A549 (cell line): ENCODE data around the gene ATG9A. TPM values are rescaled to one million over a fixed set of nuclear protein-coding genes. Genes with fewer than 3 reads are reported as not detected.

Source experiments
- ATAC-seq, 2 experiments: fragments of 200-7000 bp in 1 of 2; fragments of >200 bp in 1 of 2; cut with Nextera tagmentation in 1 of 2; cut with Tn5 transposase in 1 of 2; 3 replicates each; pipeline versions ENCODE4 v1.8.0 to v1.9.1; 2018 to 2020; ENCODE audit warnings: mild to moderate bottlenecking in 1 of 2, moderate library complexity in 1 of 2
- CTCF ChIA-PET: fragments of 300-600 bp; sonication (Branson Sonifier 250); formaldehyde crosslinking; extraction: SDS; loops from one replicate; lab custom pipeline; 2021; ENCODE audit warnings: antibody characterized with exemption, inconsistent platforms; lab: Yijun Ruan, JAX
- POLR2A ChIA-PET: fragments of 350-600 bp; formaldehyde crosslinking; extraction: SDS; loops from one replicate; lab custom pipeline; 2021; ENCODE audit warnings: antibody characterized with exemption, inconsistent platforms; lab: Yijun Ruan, JAX
- DNase-seq, 2 experiments: peaks; one replicate each; pipeline versions ENCODE4 v3.0.0 to v3.0.0-alpha.2; 2011 to 2016; ENCODE audit warnings: low read depth in 1 of 2, low spot score in 1 of 2
- FAIRE-seq: peaks from 2 replicates; lab custom pipeline; 2011; peaks lifted over from hg19 to GRCh38; lab: Jason Lieb, UNC
- H3K27ac ChIP-seq, 2 experiments: fragments of >200 bp; sonication (Bioruptor Twin); formaldehyde crosslinking; 3 replicates each; pipeline ENCODE4 v1.5.1; 2016 to 2017
- H3K4me1 ChIP-seq: fragments of >200 bp; sonication (Bioruptor Twin); formaldehyde crosslinking; 3 replicates; pipeline ENCODE4 v1.6.1; 2016
- H3K4me2 ChIP-seq: fragments of >200 bp; sonication (Bioruptor Twin); formaldehyde crosslinking; 3 replicates; pipeline ENCODE4 v1.6.1; 2016
- H3K4me3 ChIP-seq: fragments of >200 bp; sonication (Bioruptor Twin); formaldehyde crosslinking; 3 replicates; pipeline ENCODE4 v1.5.1; 2016
- H3K9me3 ChIP-seq: fragments of >200 bp; sonication (Bioruptor Twin); formaldehyde crosslinking; 3 replicates; pipeline ENCODE4 v1.6.1; 2016
- BHLHE40 ChIP-seq: IDR thresholded peaks from 2 replicates; pipeline ENCODE4 v1.6.1; 2012; ENCODE audit warnings: low read depth, low read length, inconsistent platforms
- CEBPB ChIP-seq, 2 experiments: fragments of >200 bp in 1 of 2; sonication (Bioruptor Twin) in 1 of 2; formaldehyde crosslinking in 1 of 2; IDR thresholded peaks; 2 replicates each; pipeline ENCODE4 v1.6.1; 2012 to 2016
- EHMT2 ChIP-seq: fragments of 200-600 bp; sonication (generic); IDR thresholded peaks from 2 replicates; pipeline ENCODE4 v1.6.1; 2016; ENCODE audit warnings: antibody characterized with exemption, low read depth, mild to moderate bottlenecking, moderate library complexity
- FOSB ChIP-seq: fragments of 250-450 bp; sonication (Bioruptor Pico); IDR thresholded peaks from 2 replicates; pipeline ENCODE4 v1.5.0; 2020; ENCODE audit warnings: mild to moderate bottlenecking, moderate library complexity
- FOSL2 ChIP-seq, 2 experiments: fragments of 450-650 bp in 1 of 2; fragments of >200 bp in 1 of 2; sonication (Bioruptor Twin) in 1 of 2; formaldehyde crosslinking; IDR thresholded peaks; 2 replicates each; pipeline versions ENCODE4 v1.5.0 to v1.6.1; 2016 to 2020; ENCODE audit warnings: mild to moderate bottlenecking in 1 of 2, moderate library complexity in 1 of 2
- HDAC2 ChIP-seq: fragments of 200-600 bp; sonication (generic); IDR thresholded peaks from 2 replicates; pipeline ENCODE4 v1.6.1; 2016
- JUN ChIP-seq, 2 experiments: fragments of >200 bp; sonication (Bioruptor Twin); formaldehyde crosslinking; IDR thresholded peaks; 2 replicates in 1 of 2; 3 replicates in 1 of 2; pipeline ENCODE4 v1.6.1; 2016 to 2017
- MAZ ChIP-seq: fragments of 150-350 bp; IDR thresholded peaks from 2 replicates; pipeline ENCODE4 v1.6.1; 2014; ENCODE audit warnings: antibody characterized with exemption, low read depth, low read length, borderline replicate concordance
- NPAS2 ChIP-seq: fragments of 250-450 bp; sonication (Bioruptor Pico); IDR thresholded peaks from 2 replicates; pipeline ENCODE4 v1.8.0; 2022; ENCODE audit warnings: mild to moderate bottlenecking, moderate library complexity, borderline replicate concordance
- RARB ChIP-seq: fragments of 250-450 bp; sonication (Bioruptor Pico); IDR thresholded peaks from 2 replicates; pipeline ENCODE4 v1.8.0; 2021; ENCODE audit warnings: mild to moderate bottlenecking, moderate library complexity
- REST ChIP-seq: fragments of 200-600 bp; sonication (generic); IDR thresholded peaks from 2 replicates; pipeline ENCODE4 v1.6.1; 2016; ENCODE audit warnings: antibody characterized with exemption, mild to moderate bottlenecking, moderate library complexity
- RNF2 ChIP-seq: fragments of 200-600 bp; sonication (generic); IDR thresholded peaks from 2 replicates; pipeline ENCODE4 v1.6.1; 2016; ENCODE audit warnings: low read depth, mild to moderate bottlenecking, antibody characterized with exemption, moderate library complexity, borderline replicate concordance
- ZFP36 ChIP-seq: fragments of 450-650 bp; IDR thresholded peaks from 2 replicates; pipeline ENCODE4 v1.6.1; 2014; ENCODE audit warnings: borderline replicate concordance; ENCODE audit not compliant: partially characterized antibody
- WGBS: methylation state at CpG from one replicate; pipeline ENCODE4 v1.1.6; 2017; ENCODE audit errors: missing lambda C conversion rate; 5-methylcytosine and 5-hydroxymethylcytosine counted together
- polyA plus RNA-seq, 4 experiments: library from polyadenylated mRNA; depleted of rRNA in 3 of 4; stranded (reverse); fragments of >200 nt; fragmentation: RNase III in 1 of 4; extraction: RNeasy Plus Mini Kit Qiagen cat#74134 plus additional on column Dnase treatment in 1 of 4; gene quantifications; 2 replicates in 3 of 4; 3 replicates in 1 of 4; pipeline ENCODE4 v1.2.3, GENCODE V29; 2011 to 2017
- TF ChIP-seq, protein P1 (sequence below): fragments of >200 bp; sonication (Bioruptor Twin); formaldehyde crosslinking; IDR thresholded peaks from 2 replicates; pipeline ENCODE4 v1.6.1; 2016
- TF ChIP-seq, protein P2 (sequence below): fragments of >200 bp; sonication (Bioruptor Twin); formaldehyde crosslinking; IDR thresholded peaks from 3 replicates; pipeline ENCODE4 v1.5.1; 2016
- TF ChIP-seq, protein P3 (sequence below): IDR thresholded peaks from 2 replicates; pipeline ENCODE4 v1.6.1; 2012; ENCODE audit warnings: low read depth, borderline replicate concordance

Gene ATG9A
- polyA plus RNA-seq, 2 of the 4 experiments (the other 2 are of a cell fraction): 41.9 to 75.2 TPM

DNA sequence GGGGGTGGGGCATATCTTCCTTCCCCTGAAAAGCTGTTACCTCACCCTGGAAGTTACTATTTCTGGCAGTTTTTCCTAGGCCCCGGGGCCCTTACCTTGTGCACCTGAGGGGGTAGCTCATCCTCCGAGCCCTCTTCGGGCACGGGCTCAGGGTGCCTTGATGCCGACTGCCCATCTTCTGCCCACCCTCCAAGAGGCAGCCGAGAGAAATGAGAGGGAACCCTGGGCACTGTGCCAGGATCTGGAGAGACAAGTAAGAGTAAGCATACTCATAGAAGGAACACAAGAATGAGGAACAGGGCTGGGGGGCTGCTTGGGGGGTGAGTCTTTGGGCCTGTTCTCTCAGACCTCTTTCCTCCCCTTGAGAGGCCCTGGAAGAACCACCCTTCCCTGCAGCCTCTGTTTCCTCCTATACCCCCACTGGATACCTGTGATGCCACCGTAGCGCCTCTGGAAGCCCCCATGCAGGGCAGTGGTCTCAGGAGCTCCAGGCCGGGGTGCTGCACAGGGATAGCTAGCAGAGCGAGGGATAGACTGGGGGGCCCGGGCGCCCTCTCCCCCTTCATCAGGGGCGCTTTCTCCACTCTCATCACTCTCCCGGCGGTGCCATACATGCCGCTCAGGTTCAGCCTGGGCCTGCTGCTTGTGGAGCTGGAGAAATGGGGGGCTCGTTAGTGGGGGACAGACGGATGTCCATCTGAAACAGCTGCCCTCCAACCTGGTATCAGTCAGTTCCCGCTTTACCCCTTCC, 8.6 kb downstream of the ATG9A start:
- ChIA-PET POLR2A (no interaction called here), CTCF (interaction anchor here (1.0 to 7.3 kb wide), 8 partner anchors 9 to 310 kb away, joined by 3 to 79 read pairs (median 5); partner anchors contain the start of genes ANKZF1, ATG9A and DNAJB2)
- H3K4me1 ChIP-seq: peaks cover 24% of the 10 kb centered on the region
- no peaks in the 10 kb centered on the region for H3K9me3 ChIP-seq
- DNase-seq: no peak
- ATAC-seq: no peak
- FAIRE-seq: no peak
- H3K27ac ChIP-seq: no peak overlapping the region
- no peak for TF ChIP-seq CEBPB (IDR thresholded peaks at IDR 0.05)
- no peak for TF ChIP-seq ZFP36
- TF ChIP-seq RNF2: no peak
- no peak for TF ChIP-seq REST
- TF ChIP-seq, protein P1, sequence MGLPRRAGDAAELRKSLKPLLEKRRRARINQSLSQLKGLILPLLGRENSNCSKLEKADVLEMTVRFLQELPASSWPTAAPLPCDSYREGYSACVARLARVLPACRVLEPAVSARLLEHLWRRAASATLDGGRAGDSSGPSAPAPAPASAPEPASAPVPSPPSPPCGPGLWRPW: no peak
- no peak for TF ChIP-seq EHMT2
- TF ChIP-seq NPAS2: no peak
- no peak for TF ChIP-seq FOSB (CRISPR knock-in tag)
- TF ChIP-seq, protein P2, sequence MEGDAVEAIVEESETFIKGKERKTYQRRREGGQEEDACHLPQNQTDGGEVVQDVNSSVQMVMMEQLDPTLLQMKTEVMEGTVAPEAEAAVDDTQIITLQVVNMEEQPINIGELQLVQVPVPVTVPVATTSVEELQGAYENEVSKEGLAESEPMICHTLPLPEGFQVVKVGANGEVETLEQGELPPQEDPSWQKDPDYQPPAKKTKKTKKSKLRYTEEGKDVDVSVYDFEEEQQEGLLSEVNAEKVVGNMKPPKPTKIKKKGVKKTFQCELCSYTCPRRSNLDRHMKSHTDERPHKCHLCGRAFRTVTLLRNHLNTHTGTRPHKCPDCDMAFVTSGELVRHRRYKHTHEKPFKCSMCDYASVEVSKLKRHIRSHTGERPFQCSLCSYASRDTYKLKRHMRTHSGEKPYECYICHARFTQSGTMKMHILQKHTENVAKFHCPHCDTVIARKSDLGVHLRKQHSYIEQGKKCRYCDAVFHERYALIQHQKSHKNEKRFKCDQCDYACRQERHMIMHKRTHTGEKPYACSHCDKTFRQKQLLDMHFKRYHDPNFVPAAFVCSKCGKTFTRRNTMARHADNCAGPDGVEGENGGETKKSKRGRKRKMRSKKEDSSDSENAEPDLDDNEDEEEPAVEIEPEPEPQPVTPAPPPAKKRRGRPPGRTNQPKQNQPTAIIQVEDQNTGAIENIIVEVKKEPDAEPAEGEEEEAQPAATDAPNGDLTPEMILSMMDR: no peak
- TF ChIP-seq MAZ: no peak
- TF ChIP-seq RARB: no peak
- TF ChIP-seq BHLHE40: no peak
- H3K4me3 ChIP-seq: no peak overlapping the region
- H3K4me2 ChIP-seq: no peak overlapping the region
- WGBS: 91% methylated on average over 18 of the region's 19 CpGs

- 96% methylated on average over 18 of the region's 18 CpGs for WGBS
- Histone ChIP-seq H3K27ac (no peak overlapping the region; a peak in 1 of 6 replicates), H3K9me3 (no peaks in the 10 kb centered on the region), H3K4me1 (peaks cover 30% of the 10 kb centered on the region), H3K4me3 (no peak overlapping the region), H3K4me2 (no peak overlapping the region)
- ChIA-PET POLR2A (interaction anchor here (2.5 to 3.8 kb wide), 3 partner anchors 13 to 54 kb away, joined by 19 to 25 read pairs (median 22); partner anchors contain the start of gene ZFAND2B), CTCF (interaction anchor here (0.7 to 7.3 kb wide), 10 partner anchors 9 to 311 kb away, joined by 3 to 79 read pairs (median 4); partner anchors contain the start of genes ANKZF1, ATG9A and DNAJB2)
- DNase-seq: no peak
- FAIRE-seq: no peak
- ATAC-seq: no peak
- no peak for TF ChIP-seq JUN (IDR thresholded peaks at IDR 0.05)
- TF ChIP-seq FOSB (CRISPR knock-in tag): no peak
- TF ChIP-seq, protein P3, sequence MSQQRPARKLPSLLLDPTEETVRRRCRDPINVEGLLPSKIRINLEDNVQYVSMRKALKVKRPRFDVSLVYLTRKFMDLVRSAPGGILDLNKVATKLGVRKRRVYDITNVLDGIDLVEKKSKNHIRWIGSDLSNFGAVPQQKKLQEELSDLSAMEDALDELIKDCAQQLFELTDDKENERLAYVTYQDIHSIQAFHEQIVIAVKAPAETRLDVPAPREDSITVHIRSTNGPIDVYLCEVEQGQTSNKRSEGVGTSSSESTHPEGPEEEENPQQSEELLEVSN: no peak
- no peak for TF ChIP-seq FOSL2 (IDR thresholded peaks at IDR 0.05)
- no peak for TF ChIP-seq FOSL2 (CRISPR knock-in tag; IDR thresholded peaks at IDR 0.05)
- no peak for TF ChIP-seq HDAC2
These were observed 9.5 kb downstream of the ATG9A start for GRCh38 chr2:219219784-219220532.
